Stimulated activated CD4-positive, alpha-beta T cell treated with anti-CD3 and anti-CD28 coated beads, Interleukin-1b, Interleukin-23, amount 100 ng/mL, for 1 hour (primary cell): ENCODE measurements around the gene RCOR1.
"Not testable (repeated sequence)": the region's sequence is repeated elsewhere in the genome, so short reads cannot be mapped to it uniquely, and the experiment has no call there.

Source experiments
- DNase-seq, 2 donors: peaks; one replicate each; pipeline ENCODE4 v3.0.0-alpha.2; 2020; ENCODE audit warnings: low read depth in 2 of 2

Gene RCOR1

DNA sequence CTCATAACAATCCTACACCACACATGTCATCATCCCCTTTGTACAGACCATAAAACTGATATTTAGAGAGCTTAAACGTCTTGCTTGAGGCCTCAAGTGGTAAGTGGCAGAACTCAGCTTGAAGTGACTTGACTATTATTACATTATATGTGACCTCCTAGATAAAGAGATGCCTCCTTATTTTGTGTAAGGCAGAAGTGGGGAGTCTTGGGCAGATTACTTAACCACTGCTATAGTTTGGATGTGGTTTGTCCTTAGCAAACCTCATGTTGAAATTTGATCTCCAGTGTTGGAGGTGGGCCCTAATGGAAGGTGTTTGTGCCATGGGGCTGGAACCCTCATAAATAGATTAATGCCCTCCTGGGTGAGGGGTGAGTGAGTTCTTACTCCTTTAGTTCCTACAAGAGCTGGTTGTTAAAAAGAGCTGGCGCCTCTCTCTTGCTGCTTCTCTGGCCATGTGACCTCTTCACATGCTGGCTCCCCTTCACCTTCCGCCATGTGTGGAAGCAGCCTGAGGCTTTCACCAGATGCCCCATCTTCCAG is 37.4 kb downstream of the RCOR1 start:
- DNase-seq: no peak

DNA sequence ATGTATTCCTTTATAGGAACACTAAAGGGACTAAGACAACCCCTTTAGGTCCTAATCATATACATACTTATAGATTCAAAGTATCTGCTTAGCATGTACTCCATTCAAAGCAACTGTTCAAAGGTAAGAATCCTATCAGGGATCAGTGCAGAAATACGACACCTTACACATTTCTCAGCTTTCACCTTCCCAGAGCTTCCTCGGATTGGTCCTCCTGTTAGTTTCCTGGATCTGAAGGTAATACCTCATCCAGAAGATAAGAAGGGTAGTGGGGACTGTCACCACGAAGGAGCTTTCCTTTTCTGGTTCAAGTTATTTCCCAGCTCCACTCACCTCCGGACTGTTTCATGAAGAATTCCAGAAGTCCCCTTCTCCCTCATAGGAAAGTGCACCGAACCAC is 38.0 kb downstream of the RCOR1 start:
- DNase-seq: no peak

DNA sequence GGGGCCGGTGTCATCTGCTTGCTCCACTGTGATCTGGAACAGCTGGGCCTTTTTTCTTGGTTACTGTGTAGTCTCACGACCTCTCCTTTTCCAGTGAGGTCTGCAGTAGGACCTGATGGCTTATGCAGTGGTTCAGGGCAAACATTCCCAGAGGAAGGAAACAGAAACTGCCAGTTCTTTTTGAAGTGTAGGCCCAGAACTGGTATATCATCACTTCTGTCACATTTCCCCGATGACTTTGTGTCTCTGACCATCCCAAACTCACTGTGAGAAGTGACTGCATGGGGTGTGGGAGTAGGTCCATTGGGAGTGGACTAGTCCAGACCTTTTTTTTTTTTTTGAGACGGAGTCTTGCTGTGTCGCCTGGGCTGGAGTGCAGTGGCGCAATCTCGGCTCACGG is 38.4 kb downstream of the RCOR1 start:
- no peak for DNase-seq

DNA sequence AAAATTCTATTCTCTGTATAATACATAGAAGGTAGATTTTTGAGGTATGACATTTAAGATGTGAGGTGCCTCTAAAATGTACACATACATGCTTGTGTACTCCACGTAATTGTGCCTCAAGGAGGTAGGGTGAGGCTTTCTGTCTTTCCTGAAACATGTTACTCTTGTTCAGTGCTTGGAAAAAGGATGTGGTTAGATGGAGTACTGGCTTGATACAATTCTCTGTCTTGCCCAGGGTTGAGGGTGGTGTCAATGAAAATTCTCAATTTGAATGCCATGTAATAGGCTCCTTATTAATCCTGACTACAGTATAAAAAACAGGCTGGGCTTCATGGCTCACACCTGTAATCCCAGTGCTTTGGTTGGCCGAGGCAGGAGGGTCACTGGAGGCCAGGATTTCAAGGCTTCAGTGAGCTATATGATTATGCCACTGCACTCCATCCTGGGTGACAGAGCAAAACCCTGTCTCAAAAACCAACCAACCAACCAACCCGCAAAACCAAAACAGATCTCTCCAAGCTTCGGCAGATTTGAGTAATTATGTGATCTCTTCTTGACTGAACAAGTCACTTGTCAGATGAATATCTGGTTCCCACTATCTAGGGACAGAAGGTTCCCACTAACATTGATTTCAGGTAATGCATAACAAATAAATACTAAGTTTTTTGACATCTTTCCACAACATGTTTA is 41.6 kb downstream of the RCOR1 start:
- no peak for DNase-seq

DNA sequence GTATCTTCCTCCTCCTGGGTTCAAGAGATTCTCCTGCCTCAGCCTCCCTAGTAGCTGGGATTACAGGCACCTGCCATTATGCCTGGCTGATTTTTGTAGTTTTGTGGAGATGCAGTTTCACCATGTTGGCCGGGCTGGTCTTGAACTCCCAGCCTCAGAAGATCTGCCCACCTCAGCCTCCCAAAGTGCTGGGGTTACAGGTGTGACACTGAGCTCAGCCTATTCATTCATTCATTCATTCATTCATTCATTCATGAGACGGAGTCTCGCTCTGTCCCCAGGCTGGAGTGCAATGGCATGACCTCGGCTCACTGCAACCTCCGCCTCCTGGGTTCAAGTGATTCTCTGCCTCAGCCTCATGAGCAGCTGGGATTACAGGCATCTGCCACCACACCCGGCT is 47.2 kb downstream of the RCOR1 start:
- DNase-seq: not testable (repeated sequence)

DNA sequence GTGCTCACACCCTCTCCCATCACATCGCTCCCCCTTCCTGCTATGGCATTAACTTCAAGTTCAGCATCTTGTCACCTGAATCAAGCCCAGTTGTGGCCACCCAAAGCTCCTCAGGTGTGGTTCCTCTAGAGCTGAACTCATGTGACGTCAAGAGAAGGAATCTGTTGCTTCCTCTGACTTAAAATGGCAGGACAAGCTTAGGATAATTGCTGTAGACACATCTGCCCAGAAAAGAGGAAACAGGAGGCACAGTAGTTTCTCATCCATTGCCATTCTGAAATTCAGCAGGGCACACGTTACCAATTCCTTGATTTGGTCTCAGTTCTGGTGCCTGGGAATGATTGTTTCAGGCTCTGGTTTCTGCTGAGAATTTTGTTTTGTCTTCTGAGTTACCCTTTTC is 52.1 kb downstream of the RCOR1 start:
- DNase-seq: no peak

DNA sequence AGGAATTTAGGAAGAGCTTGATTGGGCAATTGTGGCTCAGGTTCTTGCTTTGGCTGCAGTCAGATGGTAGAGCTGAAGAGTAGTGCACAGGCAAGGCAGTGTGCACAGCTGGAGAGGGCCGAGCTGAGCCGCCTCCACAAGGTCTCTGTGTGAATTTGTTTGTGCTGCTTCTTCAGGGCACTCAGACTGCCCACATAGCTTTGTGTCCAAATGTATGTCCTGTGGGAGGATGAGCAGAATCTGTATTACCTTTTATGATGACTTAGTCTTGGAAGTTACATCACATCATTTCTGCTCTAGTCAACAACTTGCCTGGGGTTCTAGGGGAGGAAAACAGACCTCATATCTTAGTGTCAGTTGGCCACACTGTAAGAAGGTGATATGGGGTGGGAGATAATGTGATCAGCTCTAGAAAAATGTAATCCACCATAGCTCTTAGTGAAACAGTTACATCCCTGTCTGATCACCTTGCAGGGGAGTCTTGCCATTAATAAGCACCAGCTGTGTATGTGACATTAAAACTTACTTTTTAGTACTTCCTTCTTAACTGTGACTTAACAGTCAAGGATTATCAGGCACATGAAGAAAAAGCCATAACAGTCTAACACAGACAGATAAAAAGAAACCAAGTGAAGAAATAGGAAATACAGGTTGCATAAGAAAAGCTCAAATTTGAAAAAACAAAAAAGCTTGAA is 53.4 kb downstream of the RCOR1 start:
- DNase-seq: no peak

DNA sequence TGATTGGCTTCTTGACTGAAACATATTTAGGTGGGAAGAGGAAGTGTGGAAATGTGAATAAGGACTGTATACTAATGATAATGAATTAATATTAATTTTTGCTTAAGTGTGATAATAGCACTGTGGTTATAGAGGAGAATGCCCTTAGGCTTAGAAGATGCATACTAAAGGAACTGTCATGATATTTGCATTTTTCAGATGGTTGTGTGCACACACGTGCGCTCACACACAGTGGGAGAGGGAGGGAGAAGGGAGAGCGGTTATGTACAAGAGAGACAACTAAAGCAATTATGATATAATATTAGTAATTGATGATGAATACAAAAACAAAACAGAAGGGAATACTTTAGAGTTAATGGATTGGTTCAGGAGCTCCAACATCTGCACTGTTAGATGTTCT is 54.2 kb downstream of the RCOR1 start:
- no peak for DNase-seq

DNA sequence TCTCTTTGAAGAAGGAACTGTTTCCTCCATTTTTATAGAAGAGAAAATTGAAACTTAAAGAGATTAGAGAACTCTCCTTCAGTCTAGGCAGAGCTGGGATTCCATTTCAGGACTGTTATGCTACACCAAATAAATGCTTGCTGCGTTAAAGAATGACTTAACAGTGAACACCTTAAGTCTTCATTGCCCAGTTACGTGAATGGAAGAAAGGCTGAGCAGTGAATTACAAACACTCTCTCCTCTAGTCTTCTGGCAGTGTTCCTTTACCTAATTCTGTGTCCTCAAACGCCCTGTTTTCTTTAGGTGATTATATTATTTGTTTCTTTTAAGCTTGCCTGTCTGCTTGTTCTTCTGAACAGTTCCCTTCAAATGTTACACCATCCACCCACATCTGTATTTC is 59.7 kb downstream of the RCOR1 start:
- DNase-seq: no peak

DNA sequence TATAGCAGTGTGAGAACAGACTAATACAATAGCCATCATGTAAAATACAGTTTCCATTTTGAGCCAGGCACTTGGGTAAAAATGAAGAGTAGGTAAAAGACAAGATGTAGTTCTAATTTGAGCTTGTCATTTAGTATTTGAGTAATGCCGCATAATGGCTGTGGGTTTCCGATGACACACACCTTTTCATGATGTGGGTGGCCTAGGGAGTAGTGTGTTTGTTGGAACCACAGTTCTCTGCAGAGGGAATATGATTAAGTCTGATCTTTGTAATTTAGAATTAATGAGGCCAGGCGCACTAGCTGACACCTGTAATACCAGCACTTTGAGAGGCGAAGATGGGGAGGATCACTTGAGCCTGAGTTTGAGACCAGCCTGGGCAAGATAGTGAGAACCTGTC is 61.8 kb downstream of the RCOR1 start:
- DNase-seq: no peak

DNA sequence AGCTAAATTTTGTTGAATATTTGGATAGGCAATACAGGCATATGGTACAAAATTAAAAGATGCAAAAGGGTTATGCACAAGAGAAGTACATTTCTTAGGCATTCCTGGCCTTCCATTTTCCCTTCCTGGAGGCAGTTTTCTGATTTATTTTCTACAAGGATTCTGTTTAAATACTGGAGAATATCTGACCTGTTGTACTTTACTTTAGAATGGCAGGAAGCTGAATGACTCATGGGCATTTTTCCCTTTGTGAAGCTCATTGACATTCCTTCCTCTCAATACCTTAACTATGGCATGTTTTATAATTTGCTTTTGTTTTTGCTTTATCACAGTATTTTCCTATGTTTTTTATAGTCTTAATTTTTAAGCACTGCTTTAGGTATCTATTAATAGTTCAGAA is 62.7 kb downstream of the RCOR1 start:
- no peak for DNase-seq

DNA sequence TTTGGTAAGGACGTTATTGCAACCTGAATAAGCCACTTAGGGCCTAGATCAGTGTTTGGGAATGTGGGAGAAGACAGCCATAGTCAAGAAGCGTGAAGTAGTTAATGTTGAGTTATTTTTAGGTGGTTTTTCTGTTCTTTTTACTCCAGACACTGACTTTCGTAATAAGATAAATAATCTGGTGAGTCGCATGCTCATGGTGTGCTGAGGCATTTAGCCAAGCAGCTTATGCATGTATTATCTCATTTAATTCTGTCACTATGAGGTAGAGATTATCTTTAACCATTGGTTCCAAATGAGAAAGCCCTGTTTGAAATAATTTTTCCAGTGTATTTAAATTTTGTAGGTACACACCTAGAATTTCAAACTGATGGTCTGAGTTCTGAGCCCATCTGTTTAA is 67.3 kb downstream of the RCOR1 start:
- no peak for DNase-seq

DNA sequence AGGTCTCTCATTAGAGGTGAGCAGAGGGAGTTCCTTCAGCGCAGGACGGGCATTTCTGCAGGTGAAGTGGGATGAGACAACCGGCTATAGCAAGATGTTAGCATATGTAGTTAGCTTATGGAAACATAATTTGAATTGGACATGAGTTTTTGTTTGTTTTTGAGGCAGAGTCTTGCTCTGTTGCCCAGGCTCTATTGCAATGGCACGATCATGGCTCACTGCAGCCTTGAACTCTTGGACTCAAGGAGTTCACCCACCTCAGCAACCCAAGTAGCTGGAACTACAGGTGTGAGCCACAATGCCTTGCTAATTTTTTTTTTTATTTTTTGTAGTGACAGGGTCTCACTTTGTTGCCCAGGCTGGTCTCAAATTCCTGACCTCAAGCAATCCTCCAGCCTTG is 69.2 kb downstream of the RCOR1 start:
- no peak for DNase-seq

DNA sequence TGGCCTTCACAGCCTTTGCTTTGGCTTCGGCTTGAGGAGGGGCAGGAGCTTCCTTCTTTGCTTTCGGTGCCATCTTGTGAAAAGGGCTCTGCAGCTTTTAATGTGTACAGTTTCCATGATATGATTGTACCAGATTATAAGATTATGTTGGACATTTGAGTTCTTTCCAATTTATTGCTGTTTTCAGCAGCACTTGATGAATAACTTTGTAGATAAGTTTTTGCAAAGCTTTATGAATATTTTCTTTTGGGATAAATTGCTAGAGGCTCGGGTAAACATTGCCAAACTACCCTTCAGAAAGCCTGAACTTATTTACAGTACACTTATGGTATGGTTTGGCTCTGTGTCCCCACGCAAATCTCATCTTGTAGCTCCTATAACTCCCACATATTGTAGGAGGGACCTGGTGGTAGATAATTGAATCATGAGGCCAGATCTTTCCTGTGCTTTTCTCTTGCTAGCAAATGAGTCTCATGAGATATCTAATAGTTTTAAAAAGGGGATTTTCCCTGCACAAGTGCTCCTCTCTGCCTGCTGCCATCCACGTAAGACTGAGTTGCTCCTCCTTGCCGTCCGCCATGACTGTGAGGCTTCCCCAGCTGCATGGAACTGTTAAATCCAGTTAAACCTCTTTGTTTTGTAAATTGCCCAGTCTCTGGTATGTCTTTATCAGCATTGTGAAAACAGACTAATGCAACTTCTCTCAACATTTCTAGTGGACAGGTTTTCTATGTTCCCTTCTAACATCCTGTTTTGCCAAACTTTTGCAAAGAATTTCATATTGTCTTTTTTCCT is 70.4 kb downstream of the RCOR1 start:
- no peak for DNase-seq

DNA sequence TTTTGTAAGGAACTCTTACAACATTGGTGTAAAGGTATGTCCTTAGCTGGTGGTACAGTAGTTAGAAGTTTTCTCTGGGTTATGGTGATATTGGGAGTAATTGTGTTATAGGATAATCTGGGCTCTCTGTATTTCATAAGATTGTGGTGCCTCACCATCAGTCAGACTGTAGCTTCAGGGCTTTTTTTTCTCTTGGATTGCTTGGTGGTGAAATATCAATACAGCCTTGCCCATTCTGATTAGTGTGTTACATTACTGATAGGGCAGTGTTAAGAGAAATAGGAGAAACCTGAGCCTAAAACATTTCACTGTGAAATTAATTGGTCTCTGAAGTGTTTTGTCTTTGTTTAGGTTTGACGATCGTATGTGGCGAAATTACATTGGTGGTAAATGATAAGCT is 71.0 kb downstream of the RCOR1 start:
- no peak for DNase-seq

DNA sequence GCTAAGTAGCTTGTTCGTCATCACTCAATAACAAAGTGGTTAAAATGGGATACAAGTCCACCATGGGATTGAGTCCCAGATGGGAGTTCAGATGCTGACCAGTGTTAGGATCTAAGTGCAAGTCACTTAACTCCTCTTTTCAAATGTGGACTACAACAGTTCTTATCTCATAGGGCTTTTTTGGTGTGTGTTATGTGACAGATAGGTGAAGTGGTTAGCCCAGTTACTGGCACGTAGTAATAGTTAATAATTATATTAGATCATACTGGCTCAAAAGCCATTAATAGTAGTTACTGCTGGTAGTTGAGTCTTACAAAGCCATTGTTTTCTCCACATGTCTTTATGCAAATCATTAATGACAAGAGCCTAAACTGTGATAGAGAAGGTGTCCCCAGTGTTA is 73.2 kb downstream of the RCOR1 start:
- no peak for DNase-seq

DNA sequence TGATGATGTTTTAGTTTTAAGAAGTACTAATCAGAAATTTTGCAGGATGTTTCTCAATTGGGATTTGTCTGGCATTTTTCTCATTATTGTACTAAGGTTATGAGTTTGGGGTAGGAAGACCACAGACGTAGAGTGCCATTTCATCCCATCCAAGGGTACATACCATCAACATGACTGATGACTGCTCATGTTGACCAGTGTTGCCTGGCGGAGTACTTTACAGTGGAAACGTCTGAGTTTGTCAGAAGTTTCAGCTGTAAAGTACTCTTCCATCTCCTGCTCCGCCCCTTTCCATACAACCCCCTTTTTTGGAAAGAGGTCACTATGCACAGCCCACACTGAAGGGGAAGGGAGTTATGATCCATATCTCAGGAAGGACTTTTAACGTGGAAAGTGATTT is 74.2 kb downstream of the RCOR1 start:
- no peak for DNase-seq

DNA sequence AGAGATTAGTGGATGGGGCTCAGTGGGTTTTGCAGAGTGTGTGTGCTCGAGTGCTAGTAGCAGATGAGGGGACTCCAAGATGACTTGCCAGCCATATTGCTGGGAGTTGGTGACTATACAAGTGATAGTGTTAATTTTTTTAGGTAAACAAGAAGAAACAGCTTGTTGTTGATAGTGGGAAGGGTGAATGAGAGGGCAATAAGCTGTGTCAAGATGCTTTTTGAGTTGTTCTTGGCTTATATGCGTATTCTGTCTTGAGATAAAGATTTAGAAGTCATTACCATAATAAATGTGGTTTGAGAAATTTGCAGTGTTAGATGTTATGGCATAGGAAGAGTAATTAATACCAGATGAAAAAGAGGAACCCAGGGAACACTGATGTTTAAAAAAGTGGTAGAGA is 75.3 kb downstream of the RCOR1 start:
- DNase-seq: no peak

DNA sequence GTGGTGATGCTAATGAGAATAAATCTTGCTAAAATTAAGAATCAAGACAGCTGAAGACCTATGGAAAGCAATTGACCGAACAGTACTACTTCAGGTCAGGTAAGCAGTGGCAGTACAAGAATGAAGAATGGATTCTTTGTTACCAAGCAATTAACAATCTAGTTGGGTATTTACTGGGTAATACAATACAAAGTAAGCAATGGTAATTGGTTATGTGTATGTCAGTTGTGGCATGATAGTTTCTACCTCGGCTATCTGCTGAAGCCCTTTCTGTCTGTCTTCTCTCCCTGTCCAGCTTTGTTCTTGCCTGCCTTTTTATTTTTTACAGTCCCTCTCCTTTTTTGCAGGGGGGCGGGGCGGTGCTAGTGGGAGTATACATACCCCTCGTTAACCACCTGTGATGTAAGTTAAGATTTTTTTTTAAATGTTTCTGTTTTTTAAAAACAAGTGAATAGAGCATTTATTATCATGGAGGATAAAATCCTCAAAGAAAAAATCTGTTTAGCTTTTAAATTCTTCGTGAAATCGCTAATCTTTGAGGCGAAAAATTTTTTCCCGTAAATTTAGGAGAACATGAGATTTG is 75.9 kb downstream of the RCOR1 start:
- DNase-seq: no peak

DNA sequence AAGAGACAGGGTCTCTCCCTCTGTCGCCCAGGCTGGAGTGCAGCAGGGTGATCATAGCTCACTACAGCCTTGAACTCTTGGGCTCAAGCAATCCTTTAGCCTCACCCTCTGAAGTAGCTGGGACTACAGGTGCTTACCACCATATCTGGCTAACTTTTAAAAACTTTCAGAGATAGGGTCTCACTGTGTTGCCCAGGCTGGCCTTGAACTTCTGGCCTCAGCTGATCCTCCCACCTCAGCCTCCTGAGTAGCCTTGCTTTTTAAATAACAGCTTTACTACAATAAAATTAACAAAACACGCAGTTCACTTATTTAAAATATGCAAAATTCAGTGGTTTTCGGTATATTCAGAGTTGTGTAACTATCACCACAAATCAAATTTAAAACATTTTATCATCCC is 79.0 kb downstream of the RCOR1 start:
- DNase-seq: no peak

DNA sequence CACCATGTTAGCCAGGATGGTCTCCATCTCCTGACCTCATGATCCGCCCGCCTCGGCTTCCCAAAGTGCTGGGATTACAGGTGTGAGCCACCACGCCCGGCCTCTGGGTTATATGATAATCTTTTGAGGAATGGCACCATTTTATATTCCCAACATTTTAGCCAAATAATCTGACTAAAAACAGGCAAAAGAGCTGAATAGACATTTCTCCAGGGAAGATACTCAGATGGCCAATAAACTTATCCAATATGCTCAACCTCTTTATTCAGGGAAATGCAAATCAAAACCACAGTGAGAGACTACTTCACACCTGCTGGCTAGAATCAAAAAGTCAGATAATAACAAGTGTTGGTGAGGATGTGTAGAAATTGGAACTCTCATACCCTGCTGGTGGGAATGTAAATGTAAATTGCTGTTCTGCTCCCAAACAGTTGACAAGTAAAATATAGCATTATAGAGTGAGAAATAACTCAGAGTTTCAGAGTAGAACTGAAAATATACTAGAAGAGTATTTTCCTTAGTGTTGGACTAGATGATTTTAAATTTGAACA is 80.0 kb downstream of the RCOR1 start:
- DNase-seq: no peak

DNA sequence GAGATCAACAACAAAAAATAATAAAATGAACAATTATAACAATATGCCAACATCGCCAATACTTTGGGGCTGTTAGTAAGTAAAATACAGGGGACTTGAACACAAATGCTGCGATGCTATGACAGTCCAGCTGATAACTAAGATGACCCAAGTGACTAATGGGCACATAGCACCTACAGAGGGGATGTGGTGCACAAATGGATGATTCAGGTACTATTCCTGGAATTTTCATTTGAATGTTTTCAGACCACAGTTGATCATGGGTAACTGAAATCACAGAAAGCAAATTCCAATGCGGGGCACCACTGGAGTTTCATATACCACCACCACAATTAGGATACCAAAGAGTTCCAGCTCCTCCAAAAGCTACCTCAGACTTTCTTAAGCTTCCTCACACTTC is 82.9 kb downstream of the RCOR1 start:
- DNase-seq: no peak
